NOMO-1 treated with dmso at 0.1 percent for 144 hours (cell line): ENCODE results near the gene ELK3.
A peak's percentile ranks its signal among the peaks of the same experiment; 100 is the strongest.

Source experiments
- DNase-seq: peaks from one replicate; lab custom pipeline; 2025; ENCODE audit not compliant: unreplicated experiment; lab: John Stamatoyannopoulos, UW

Gene ELK3

DNA sequence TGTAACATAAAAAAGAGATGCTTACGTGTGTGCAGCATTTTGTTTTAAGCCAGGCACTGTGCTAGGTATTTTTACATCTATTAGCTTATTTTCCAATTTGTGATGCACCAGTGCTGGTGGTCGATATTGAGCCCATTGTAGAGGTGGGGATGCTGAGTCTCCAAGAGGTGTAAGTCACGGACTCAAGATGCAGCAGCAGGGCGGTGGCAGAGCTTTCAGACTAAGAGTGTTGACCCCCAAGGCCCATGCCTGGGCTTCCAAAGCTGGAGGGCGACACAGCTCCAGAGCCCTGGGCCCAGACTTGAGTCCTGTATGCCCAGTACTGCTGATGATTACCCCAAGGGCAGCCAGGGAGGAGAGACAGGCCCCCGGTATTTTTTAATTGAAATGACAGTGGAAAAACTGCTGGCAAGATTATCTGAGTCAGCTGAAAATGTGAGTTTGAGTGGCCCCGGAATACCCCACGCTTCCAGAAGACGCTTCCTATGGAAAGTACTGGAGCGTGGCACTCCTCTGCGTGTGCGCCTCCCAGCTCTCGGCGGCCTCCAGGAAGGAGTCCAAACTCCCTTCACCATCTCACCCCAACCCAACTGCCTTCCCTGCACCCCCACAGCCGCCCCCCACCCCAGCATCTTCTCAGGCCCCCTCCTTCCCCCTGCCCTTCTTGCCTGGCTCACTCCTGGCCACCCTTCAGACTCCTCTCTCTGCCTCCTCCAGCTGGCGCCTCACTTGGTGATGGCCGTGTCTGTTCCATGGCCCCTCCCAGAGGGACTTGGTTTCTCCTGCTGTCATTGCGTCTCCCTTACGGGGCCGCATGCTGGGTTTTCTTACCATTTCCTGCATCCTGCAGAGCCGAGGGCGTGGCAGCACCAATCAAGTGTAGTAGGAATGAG, 40.7 kb downstream of the ELK3 start:
- DNase-seq = no peak

GRCh38 chr12:96235484-96235826, 41.3 kb downstream of the ELK3 start:
- DNase-seq = no peak

DNA sequence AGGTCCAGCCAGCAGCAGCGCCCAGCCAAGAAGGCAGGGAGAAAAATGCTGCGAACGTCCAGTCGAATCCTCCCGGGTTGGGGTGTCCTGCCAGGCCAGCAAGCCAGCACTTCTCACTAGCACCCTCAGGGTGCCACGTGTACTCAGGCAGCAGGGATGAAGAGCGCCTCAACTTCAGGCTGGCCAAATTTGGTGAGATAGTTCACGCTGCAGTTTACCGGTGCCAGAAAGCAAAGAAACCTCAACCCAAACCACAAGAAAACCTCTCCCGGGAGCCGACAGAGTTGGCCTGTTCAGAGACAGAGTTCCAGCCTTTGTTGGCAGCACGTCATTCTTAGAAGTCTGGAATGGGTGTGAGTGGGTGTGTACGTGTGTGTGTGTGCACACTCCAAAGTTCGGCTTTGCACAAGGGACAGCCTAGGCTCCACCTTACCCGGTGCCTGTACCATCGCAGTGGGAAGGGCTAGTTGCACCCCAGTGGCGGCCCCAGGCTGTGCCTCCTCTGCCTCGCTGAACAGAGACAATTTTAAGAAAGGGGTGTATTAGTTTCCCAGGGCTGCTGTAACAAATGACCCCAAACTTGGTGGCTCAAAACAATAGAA, 42.1 kb downstream of the ELK3 start:
- DNase-seq = no peak

GRCh38 chr12:96237035-96237434, 42.9 kb downstream of the ELK3 start:
- DNase-seq = no peak

DNA sequence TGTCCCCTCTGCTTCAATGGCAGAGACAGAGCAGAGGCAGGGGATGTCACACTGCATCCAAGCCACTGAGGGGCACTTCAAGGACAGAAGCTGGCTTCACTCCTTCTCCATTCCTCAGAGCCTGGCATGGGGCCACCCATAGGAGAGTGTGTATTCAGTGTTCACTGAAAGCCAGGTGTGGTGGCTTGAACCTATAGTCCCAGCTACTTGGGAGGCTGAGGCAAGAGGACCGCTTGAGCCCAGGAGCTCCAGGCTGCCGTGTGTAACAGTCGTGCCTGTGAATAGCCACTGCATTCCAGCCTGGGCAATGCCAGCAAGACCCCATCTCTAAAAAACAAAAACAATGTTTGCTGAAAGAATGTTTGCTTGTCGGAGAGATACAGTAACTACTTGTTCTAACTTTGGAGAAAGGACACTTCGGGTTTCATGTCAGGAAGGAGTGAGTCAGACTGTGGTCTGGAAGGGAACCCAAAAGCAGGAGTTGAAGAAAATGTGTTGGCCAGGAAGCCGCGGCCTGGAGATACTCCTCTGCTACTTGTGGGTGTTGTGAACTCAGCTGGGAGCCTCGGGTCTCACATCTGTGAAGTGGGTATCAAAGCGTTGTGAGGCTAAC, 43.4 kb downstream of the ELK3 start:
- DNase-seq = peak; percentile 62

- DNase-seq = no peak
Observed at GRCh38 chr12:96238336-96239047, 44.3 kb downstream of the ELK3 start.

DNA sequence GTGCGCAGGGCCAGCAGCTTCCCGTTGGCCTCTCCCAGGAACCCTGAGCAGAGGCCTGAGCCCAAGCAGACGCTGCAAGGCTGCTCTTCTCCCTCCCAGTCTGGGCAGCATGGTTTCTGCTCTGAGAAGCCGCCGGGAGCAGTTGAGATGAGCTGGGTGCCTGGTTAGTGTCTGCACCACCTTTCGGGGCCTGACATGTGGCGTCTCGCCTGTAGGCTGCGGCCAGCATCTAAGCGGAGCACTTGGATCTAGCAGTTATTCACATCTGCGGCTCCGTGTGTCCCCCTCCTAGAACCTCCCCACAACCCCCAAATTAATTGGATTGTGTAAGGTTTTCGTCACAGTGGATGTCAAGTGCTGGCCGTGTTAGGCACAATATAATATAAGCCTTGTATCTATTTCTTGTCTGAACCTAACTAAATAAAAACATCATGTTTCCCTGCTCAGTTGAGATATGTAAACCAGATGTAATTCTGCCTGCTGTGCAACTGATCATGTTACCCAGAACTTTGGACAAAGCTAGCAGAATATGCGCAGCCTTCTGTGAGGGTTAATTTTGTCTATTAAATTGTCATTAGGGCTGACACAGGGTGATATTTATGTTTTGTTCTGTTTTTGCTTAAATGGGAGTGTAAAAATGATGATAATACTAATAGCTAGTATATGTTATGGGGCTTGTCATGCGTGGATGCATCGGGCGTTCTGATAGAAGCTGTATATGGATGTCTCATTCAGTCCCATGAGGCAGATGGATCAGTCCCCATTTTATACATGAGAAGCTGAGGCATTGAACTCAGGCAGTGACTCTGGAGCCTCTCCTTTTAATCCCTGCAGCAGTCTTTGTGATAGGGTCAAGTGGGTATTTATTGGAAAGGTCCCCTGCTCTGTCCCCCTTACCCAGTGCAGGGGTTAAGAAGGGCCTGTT, 45.8 kb downstream of the ELK3 start:
- DNase-seq = no peak

DNA sequence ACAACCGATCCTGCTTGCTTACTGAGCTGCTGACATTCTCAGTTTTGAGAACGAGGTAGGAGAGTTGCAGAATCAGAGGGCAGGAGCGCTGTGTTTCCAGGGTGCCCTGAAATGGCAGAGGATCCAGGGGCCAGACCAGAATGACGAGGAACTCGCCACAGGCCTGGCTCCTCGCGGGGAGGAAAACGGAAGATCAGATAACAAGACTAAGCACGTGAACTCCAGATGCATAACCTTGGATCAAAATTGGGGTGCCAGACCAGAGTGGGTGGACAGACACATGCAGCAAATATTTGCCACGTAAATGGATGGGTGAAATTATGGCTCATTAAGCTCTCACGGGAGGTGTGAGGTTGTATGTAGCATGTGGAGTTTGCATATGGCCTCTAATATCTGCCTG, 46.5 kb downstream of the ELK3 start:
- no peak for DNase-seq

- no peak for DNase-seq
Observed at GRCh38 chr12:96241431-96241830, 47.3 kb downstream of the ELK3 start.

DNA sequence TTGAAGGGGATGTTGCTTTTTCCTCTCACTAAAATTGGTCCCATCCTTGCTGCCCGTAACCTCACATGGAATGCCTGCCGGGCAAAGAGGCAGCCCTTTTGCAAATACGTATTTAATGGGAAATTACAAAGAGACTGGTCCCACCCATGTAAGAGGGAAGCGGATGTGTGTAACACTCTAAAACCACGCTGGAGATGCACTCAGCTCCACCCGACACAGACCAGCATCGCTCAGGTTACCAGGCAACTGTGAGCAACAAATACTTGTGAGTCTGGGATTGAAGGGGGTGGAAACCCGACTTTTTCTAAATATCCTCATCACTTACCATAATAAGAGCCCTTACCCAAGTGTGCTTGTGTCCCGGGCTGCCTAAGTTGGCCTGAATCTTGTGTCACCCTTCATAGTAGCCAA, 47.7 kb downstream of the ELK3 start:
- DNase-seq = no peak

DNA sequence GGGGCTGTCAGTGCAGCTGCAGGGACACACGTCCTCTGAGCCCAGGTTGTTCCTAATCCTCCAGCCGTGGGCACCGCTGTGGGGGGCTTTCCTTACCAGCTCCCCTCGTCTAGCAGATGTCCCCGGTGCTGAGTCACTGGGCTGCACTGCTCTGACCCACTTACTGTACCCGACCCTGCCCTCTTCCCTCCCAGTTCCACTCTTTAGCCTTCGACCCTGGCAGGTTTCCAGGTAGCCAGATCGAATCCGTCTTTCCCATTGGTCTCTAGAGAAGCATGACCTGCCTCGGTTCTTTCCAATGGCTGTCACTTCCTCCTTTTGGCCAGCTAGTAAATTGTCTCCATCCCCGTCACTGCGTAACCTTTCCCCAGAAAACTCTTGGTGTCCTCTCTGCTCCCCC, 48.4 kb downstream of the ELK3 start:
- no peak for DNase-seq

DNA sequence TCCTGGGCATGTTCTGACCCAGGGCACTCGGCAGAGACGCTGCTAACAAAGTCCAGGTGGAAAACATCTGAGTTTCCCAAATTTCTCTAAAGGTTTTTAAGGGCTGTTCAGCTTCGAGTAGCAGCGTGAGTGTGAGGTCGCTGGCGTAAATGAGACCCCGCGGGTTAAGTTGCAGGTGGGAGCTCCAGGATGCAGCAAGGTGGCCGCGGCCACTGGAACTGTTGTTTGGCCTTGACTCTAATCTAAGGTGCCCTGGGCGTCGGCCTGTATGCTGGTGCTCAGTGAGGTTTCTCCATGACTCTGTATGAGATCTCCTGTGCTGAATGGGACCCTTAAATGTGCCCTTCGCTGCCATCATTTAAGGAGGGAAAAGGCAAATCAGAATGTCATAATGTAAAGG, 50.7 kb downstream of the ELK3 start:
- no peak for DNase-seq

GRCh38 chr12:96246926-96247505, 52.8 kb downstream of the ELK3 start:
- DNase-seq = no peak

DNA sequence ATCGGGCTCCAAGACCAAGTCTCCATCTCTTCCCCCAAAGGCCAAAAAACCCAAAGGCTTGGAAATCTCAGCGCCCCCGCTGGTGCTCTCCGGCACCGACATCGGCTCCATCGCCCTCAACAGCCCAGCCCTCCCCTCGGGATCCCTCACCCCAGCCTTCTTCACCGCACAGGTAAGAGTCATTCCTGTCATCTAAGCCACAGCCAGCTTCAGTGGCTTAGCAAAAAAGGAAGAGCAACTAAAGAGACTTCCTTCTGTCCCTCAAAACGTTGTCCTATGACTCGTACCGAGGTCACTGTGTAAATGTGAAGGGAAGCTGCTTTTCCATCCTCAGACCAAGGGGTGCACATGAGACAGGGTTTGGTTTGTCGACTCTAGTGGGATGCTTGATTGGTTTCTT, 53.4 kb downstream of the ELK3 start:
- no peak for DNase-seq

- no peak for DNase-seq
Observed at GRCh38 chr12:96248136-96248931, 54.2 kb downstream of the ELK3 start.

DNA sequence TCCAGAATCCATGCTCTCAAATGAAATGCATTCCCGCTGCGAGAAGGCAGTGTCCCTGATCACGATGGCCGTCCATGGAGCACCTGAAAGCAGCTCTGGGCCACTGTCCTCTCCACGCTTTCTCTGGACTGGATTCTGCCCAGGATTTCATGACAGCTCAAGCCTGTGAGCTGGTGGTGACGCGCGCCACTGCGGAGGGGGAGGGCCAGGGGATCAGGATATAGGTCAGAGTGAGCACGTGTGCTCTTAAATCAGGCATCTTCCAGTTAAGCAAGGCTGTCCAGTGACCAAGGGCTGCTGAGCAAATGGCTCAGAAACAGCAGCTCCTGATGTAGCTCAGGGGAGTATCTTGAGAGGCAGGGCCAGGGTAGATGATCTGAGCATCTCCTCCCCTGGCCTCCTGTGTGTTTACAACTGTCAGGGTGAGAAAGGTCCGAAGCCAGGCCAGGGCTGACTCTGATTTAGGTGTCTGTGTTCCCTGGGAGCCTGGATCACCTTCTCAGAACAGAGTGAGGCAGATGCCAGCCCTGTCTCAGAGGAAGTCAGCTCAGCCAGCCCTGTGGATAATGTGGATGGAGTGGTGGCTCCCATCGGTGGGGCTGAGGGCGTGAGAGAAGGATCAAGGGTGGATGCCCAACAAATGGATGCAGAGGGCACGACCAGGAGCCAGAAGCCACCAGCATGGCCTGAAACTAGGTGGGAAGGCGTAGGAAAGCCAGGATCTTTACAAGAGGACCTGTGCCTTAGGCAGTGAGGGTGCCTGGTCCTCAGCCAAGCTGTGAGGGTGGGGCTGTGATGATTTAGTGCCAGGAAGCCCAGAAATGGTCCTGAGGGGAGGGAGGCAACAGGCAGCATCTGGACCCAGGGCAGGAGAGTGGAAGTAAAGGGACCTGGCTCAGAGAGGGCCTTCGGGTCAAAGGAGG, 55.3 kb downstream of the ELK3 start:
- no peak for DNase-seq

- no peak for DNase-seq
Observed at GRCh38 chr12:96250119-96250685, 56.0 kb downstream of the ELK3 start.

- DNase-seq = no peak
Observed at GRCh38 chr12:96255077-96255476, 60.9 kb downstream of the ELK3 start.
